Fibroblast of the conjunctiva (primary cell): ENCODE results near the gene ACTN2.

Experiments
- DNase-seq: peaks from one replicate; pipeline ENCODE4 v3.0.0-alpha.2; 2010; ENCODE audit warnings: low read depth

Gene ACTN2

GRCh38 chr1:236691348-236691747 is 5.0 kb downstream of the ACTN2 start:
- DNase-seq: no peak

GRCh38 chr1:236692128-236692527 is 5.8 kb downstream of the ACTN2 start:
- DNase-seq: no peak

- no peak for DNase-seq
These were observed 6.4 kb downstream of the ACTN2 start for GRCh38 chr1:236692742-236693141.

- DNase-seq: no peak
These were observed 13.1 kb downstream of the ACTN2 start for GRCh38 chr1:236699366-236699765.

- DNase-seq: no peak
These were observed 14.6 kb downstream of the ACTN2 start for GRCh38 chr1:236700903-236701302.

- DNase-seq: no peak
These were observed 15.5 kb downstream of the ACTN2 start for GRCh38 chr1:236701782-236702181.

GRCh38 chr1:236702791-236703394 is 16.6 kb downstream of the ACTN2 start:
- no peak for DNase-seq

GRCh38 chr1:236705771-236706170 is 19.5 kb downstream of the ACTN2 start:
- DNase-seq: no peak

- no peak for DNase-seq
These were observed 19.9 kb downstream of the ACTN2 start for GRCh38 chr1:236706183-236706582.

- no peak for DNase-seq
These were observed 24.1 kb downstream of the ACTN2 start for GRCh38 chr1:236710328-236710892.

GRCh38 chr1:236716160-236716559 is 29.9 kb downstream of the ACTN2 start:
- no peak for DNase-seq

GRCh38 chr1:236717811-236718210 is 31.5 kb downstream of the ACTN2 start:
- DNase-seq: no peak

GRCh38 chr1:236718328-236718727 is 32.0 kb downstream of the ACTN2 start:
- DNase-seq: no peak

- no peak for DNase-seq
These were observed 33.9 kb downstream of the ACTN2 start for GRCh38 chr1:236720206-236720605.

- DNase-seq: no peak
These were observed 34.3 kb downstream of the ACTN2 start for GRCh38 chr1:236720611-236721010.

- DNase-seq: no peak
These were observed 37.8 kb downstream of the ACTN2 start for GRCh38 chr1:236724049-236724448.

- no peak for DNase-seq
These were observed 38.2 kb downstream of the ACTN2 start for GRCh38 chr1:236724506-236724905.

GRCh38 chr1:236725668-236726067 is 39.4 kb downstream of the ACTN2 start:
- no peak for DNase-seq

- no peak for DNase-seq
These were observed 41.2 kb downstream of the ACTN2 start for GRCh38 chr1:236727521-236727920.

GRCh38 chr1:236728752-236729151 is 42.5 kb downstream of the ACTN2 start:
- DNase-seq: no peak

GRCh38 chr1:236733653-236734052 is 47.4 kb downstream of the ACTN2 start:
- DNase-seq: no peak

GRCh38 chr1:236734141-236734765 is 48.0 kb downstream of the ACTN2 start:
- no peak for DNase-seq

GRCh38 chr1:236736761-236737160 is 50.5 kb downstream of the ACTN2 start:
- no peak for DNase-seq

- no peak for DNase-seq
These were observed 55.5 kb downstream of the ACTN2 start for GRCh38 chr1:236741753-236742152.
